Erythroblast (primary cell): ENCODE results near the gene PLEK.
"Not testable (repeated sequence)": the region's sequence is repeated elsewhere in the genome, so short reads cannot be mapped to it uniquely, and the experiment has no call there.

Source experiments
- DNase-seq, 2 experiments: peaks; one replicate each; lab custom pipeline; 2025; lab: John Stamatoyannopoulos, UW
- GATA1 ChIP-seq: IDR thresholded peaks from 2 replicates; pipeline ENCODE4 v1.6.1; 2011; ENCODE audit warnings: low read depth, mild to moderate bottlenecking, control low read depth, low read length, moderate library complexity
- POLR2A ChIP-seq: IDR thresholded peaks from 2 replicates; pipeline ENCODE4 v1.6.1; 2011; ENCODE audit warnings: mild to moderate bottlenecking, low read length

Gene PLEK

DNA sequence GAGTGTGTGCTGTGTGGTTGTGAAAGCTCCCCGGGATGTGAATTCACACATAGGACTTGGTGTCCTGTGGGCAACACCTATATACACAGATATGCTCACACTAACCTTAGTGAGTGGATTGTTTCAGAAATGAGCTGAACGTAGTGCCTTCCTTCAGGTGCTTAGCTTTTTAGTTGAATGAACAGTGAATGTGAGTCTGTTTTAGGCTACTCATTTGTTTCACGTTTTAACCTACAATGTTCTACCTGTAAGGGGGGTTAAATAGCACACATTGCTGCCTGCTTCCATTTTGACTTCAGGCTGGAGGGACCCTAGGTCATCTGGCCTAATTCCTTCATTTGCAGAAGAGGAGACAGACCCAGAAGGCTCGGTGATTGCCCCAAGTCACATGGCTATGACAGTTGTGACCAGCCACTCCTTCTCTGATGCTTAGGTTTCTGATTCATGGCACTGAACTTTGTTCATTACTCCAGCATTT lies 1.0 kb downstream of the PLEK start:
- DNase-seq = peak; percentile 31 to 59
- TF ChIP-seq GATA1 = no peak
- no peak for TF ChIP-seq POLR2A

DNA sequence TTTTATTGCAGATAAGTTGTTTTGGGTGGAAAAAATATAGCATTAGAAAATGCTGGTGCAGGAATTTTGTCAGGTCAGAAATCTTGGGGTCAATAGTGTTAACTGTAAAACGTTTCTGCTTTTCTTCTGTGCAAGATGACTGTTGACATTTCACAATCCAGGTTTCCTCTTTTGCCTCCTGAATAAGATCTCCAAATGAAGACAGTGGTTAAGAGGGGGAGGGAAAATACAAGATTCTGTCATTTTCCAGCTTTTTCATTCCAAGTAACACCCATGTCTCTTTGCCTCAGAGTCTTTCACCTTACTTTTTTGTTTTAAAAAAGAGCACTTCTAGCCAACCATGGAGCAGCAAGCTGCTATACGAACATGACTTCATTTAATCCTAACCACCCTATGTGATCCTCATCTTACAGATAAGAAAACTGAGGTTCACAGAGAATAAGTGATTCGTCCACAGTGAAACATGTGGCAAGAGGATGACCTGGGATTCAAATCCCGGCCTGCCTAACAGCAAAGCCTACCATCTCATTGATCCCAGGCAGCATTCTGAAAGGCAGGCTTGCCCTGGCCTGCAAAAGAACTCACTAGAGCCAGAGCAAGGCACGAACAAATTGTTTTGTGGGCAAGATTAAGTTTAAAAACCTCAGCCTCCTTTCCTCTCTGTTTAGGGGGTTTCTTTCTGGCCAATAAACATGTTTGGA lies 3.0 kb downstream of the PLEK start:
- TF ChIP-seq GATA1 (no peak), POLR2A (no peak)

DNA sequence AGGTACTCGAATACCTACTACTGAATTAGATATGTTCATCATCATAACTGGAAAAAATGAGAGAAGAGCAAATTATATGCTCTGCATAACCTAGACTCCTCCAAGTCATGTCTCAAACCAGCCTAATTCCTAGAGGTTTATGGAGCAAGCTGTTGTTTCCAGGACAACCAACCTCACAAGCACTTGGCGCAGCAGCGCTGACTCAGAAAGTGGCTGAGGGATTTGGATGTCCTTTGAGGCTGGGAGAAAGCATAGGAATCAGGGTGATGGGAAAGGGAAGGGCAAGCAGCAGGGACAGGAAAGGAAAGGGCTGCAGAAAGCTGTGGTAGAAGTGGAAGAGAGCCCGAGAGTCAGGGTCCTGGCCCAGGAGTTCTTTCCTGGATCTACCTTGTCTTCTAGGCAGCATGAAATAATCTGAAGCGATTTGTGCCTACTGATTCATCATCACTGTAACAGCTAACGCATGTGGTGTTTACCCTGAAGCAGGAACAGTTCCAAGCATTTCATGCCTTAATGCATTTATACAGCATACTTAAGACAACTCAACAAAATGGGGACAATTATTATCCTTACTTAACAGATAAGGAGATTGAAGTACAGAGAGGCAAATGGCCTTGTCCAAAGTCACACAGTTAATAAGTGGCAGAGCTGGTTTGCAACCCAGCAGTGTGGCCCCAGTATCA lies 3.7 kb downstream of the PLEK start:
- DNase-seq = no peak
- TF ChIP-seq GATA1 (no peak), POLR2A (no peak)

More for the DNA sequence above, 3.0 kb downstream of the PLEK start:
- no peak for DNase-seq

DNA sequence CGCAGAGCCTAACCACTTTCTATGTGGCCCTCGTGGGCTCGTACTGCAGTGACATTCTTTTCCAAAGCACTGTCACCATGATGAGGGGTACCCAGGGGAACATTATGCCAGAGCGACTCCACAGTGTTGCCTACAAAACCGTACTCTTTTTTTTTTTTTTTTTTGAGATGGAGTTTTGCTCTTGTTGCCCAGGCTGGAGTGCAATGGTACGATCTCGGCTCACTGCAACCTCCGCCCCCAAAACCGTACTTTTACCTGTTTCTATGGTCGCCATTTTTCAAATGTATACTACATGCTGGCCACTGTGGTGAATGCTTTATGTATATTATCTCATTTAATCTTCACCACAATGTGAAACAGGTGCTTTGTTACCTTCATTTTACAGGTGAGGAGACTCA lies 4.3 kb downstream of the PLEK start:
- DNase-seq = no peak
- TF ChIP-seq GATA1 (no peak), POLR2A (no peak)

DNA sequence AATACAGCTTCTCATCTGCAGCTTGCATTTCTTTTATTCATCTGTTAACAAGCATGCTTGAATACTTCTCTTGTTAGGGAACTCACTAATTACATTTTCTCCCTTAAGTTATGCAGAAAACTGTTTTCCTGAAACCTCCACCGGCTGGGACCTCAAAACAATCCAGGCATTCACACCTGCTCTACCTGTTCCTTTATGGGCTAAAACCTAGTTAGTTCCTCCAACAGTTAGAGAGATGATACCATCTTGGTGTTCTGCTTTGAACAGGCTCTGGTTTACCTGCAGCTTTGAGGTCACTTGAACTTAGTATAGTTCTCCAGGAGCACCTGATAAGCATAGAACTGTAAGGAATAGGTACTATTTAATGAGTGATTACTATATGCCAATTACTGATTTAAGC lies 6.1 kb downstream of the PLEK start:
- no peak for DNase-seq
- TF ChIP-seq POLR2A = no peak
- TF ChIP-seq GATA1 = no peak

DNA sequence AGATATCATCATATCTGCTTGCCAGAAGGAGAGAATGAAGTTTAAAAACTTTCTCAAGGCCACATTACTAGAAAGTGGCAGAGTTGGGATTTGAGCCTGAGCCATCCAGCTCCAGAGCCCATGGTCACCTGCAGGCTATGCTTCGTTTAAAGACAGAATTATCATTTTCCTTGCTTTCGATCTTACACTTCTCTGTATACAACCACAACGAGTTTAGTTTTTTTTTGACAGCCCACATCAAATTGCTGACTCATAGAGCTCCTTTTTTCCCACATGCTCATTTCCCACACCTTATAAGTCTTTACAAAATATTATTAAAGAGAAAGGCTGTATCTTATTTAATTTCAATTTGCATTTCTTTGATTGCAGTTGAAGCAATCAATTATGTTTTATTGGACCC lies 6.5 kb downstream of the PLEK start:
- peak in 1 of 2 experiments; percentile 37 for DNase-seq
- TF ChIP-seq POLR2A (no peak), GATA1 (no peak)

DNA sequence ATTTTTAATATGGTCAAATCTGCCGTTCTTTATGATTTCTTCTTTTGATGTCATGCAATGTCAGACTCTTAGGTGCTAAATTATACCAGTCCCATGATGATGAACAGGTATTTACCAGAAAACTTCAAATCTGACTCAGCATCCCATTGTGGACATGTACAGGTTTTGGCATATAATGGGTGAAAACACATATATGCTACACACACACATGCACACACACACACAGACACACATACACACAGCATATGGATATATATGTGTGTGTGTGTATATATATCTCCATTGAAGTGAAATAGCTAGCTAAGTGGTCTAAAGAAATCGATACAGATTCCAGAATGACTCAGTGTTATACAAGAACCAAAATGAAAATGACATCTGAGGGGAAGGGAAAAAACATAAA lies 7.4 kb downstream of the PLEK start:
- no peak for DNase-seq

DNA sequence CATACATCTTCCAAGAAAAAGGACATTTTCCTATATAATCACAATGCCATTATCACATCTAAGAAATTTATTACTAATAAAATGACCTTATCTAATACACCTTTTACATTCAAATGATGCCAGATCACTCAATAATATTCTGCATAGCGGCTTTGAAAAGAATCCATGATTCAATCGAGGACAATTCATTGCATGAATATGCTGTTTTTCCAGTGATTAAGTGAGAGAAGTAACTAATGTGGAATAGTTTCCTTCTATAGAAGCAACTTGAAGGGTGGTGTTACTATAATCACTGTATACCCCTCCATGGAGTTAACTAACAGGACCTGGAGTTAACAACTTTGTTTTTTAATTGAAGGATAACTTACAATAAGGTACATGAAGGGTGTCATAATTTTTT lies 9.1 kb downstream of the PLEK start:
- no peak for TF ChIP-seq GATA1
- TF ChIP-seq POLR2A = no peak

More for the DNA sequence above, 7.4 kb downstream of the PLEK start:
- TF ChIP-seq GATA1 = no peak
- TF ChIP-seq POLR2A = no peak

DNA sequence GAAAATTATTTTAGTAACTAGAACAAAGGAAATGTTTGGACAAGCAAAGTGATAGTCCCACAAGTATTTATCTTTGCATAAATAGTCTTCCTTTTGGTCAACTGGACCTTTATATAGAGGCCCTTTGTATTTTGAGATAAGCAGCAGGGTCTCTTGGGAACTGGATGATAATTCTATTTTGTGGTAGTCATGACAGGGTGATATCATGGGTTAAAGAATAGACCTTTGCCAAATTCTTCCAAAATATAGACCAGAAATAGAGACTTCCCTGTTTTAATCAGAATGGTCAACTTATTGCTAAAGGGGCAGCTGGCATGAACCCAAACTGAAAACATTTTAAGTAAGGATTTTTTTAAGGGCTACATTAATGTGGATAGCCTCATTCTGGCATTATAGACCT lies 10.5 kb downstream of the PLEK start:
- TF ChIP-seq GATA1 (no peak), POLR2A (no peak)
- peak; percentile 35 to 74 for DNase-seq

More for the DNA sequence above, 9.1 kb downstream of the PLEK start:
- no peak for DNase-seq

DNA sequence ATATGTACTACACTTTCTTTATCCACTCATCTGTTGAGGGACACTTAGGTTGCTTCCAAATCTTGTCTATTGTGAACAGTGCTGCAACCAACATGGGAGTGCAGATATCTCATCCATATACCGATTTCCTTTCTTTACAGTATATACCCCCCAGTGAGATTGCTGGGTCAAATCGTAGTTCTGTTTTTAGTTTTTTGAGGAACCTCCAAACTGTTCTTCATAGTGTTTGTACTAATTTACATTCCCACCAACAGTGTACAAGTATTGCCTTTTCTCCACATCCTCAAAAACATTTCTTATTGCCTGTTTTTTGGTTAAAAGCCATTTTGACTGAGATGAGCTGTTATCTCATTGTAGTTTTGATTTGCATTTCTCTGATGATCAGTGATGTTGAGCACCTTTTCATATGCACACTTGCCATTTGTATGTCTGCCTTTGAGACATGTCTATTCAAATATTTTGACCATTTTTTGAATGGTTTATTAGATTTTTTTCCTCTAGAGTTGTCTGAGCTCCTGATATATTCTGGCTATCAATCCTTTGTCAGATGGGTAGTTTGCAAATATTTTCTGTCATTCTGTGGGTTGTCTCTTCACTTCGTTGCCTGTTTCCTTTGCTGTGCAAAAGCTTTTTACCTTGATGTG lies 12.2 kb downstream of the PLEK start:
- DNase-seq = no peak
- no peak for TF ChIP-seq GATA1
- TF ChIP-seq POLR2A = no peak

DNA sequence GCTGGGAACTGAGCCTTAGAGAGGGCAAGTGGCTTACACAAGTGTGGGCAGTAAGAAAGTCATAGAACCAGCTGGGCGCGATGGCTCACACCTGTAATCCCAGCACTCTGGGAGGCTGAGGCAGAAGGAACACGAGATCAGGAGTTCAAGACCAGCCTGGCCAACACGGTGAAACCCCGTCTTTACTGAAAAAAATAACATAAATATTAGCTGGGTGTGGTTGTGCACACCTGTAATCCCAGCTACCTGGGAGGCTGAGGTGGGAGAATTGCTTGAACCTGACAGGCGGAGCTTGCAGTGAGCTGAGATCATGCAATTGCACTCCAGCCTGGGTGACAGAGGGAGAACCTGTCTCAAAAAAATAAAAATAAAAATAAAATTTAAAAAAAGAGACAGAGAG lies 13.7 kb downstream of the PLEK start:
- not testable (repeated sequence) for DNase-seq

DNA sequence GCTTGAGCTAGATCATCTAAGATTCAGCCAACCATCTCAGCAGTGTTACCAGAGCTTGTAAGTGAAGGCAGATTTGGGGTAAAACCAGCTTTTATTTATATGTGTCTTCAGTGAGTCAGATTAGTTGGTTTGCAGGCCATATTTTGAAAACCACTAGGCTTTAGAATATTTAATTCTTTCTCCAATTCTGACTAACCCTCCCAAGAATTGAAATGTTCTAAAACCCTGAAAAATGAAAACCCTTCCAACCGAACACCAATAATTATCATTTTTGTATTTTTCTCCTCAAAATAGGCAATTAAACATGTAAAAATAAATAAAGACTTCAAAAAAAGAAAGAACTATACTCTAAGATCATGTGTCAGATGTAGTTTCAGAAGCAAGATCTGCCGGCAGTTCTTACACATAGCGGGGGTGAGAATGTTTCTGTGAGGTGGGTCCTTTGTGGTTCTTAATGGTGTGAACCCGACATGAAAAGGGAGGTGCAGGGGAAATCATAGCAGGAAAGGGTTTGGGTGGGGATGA lies 14.2 kb downstream of the PLEK start:
- no peak for TF ChIP-seq POLR2A
- no peak for DNase-seq

DNA sequence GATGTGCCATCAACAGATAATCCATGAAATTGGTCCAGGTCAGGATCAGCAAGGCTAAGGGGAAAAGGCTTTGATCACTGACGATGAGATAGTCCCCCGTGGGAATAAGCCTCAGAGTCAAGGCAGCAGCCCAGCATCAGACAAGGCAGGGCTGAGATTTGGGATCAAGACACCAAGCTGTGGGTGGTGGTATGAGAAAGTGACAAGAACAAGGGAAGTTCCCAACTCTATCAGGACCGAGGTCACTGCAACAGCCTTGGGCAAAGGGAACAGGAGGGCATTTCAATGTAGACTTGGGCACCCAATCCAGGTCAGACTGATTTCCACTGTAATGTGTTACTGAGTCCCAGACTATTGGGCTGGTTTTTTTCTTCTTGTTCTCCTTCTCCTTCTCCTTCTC lies 18.7 kb downstream of the PLEK start:
- TF ChIP-seq GATA1 (no peak), POLR2A (no peak)
- no peak for DNase-seq

DNA sequence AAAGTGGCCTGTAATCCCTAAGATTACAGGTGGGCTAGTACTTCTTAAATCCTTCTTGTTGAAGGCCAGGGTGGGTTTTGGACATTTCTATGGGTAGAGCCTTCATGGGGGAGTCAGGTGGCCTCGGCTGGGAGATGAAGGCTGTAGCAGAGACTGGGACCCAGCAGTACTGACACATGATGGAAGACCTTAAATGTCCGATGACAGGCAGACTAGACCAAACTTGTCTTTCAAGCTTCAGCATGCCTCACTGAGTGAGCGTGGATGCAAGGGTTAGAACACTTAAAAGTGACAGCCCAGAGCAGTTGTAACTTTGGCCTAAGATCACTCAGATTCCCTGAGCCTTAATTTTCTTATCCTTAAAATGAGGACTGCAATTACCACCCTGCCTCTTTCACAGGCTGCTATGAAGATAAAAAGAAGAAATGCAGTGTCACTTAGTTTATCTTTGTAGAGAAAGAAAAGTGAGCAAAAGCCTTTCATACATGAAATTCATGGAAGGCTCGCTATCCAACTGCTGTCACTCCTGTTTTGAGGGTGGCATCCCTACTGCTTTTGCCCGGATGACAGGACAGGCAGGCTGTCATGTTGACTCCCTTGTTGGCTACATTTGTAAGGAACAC lies 19.5 kb downstream of the PLEK start:
- peak; percentile 66 to 78 for DNase-seq
- TF ChIP-seq POLR2A (no peak), GATA1 (no peak)
